Activated CD4-positive, alpha-beta T cell treated with anti-CD3 and anti-CD28 coated beads, Interleukin-2, Interleukin-6, amounts not matched to agents 100 ng/mL and 50 ng/mL, durations not matched to agents 16 hours and 8 hours (primary cell): ENCODE results near the gene MPPE1.
"Not testable (repeated sequence)": the region's sequence is repeated elsewhere in the genome, so short reads cannot be mapped to it uniquely, and the experiment has no call there.

Experiments used
- DNase-seq: peaks from one replicate; pipeline ENCODE4 v3.0.0-alpha.2; 2020

The MPPE1 gene

GRCh38 chr18:11908182-11909060, at the start of gene MPPE1:
Gene MPPE1, minus strand, starts transcription at chr18:11908317. Its CDS starts 11,053 bp downstream, at chr18:11897264.
- peak; percentile 93 for DNase-seq

GRCh38 chr18:11957636-11958035, 49.5 kb upstream of the MPPE1 start:
- no peak for DNase-seq

GRCh38 chr18:11956371-11957308, 48.5 kb upstream of the MPPE1 start:
- no peak for DNase-seq

- peak; percentile 19 for DNase-seq
These were observed 47.3 kb upstream of the MPPE1 start for GRCh38 chr18:11955239-11956029.

GRCh38 chr18:11953113-11953512, 45.0 kb upstream of the MPPE1 start:
- no peak for DNase-seq

GRCh38 chr18:11951390-11951851, 43.3 kb upstream of the MPPE1 start:
- DNase-seq, result no peak

GRCh38 chr18:11950824-11951223, 42.7 kb upstream of the MPPE1 start:
- DNase-seq, result no peak

- no peak for DNase-seq
These were observed 40.9 kb upstream of the MPPE1 start for GRCh38 chr18:11948852-11949523.

- DNase-seq, result peak; percentile 88
These were observed 39.4 kb upstream of the MPPE1 start for GRCh38 chr18:11947214-11948191.

GRCh38 chr18:11946756-11947155, 38.6 kb upstream of the MPPE1 start:
- DNase-seq, result no peak

- not testable (repeated sequence) for DNase-seq
These were observed 37.9 kb upstream of the MPPE1 start for GRCh38 chr18:11945834-11946659.

GRCh38 chr18:11944786-11945185, 36.7 kb upstream of the MPPE1 start:
- no peak for DNase-seq

- no peak for DNase-seq
These were observed 36.1 kb upstream of the MPPE1 start for GRCh38 chr18:11944252-11944651.

- no peak for DNase-seq
These were observed 35.4 kb upstream of the MPPE1 start for GRCh38 chr18:11943551-11943950.

- DNase-seq, result no peak
These were observed 32.8 kb upstream of the MPPE1 start for GRCh38 chr18:11940956-11941355.

- peak; percentile 84 for DNase-seq
These were observed 29.9 kb upstream of the MPPE1 start for GRCh38 chr18:11937874-11938478.

- DNase-seq, result no peak
These were observed 24.3 kb upstream of the MPPE1 start for GRCh38 chr18:11932393-11932792.

GRCh38 chr18:11927497-11927896, 19.4 kb upstream of the MPPE1 start:
- no peak for DNase-seq

GRCh38 chr18:11925800-11926481, 17.8 kb upstream of the MPPE1 start:
- no peak for DNase-seq
